Measurements from ENCODE around the gene AMDHD2.

The AMDHD2 gene

GRCh38 chr16:2515180-2515851 lies 4.9 kb upstream of the AMDHD2 start:
- no peak for DNase-seq (ENCODE audit: extremely low spot score, insufficient read length, low read depth)
- FAIRE-seq: no peak

- FAIRE-seq (no peak), DNase-seq (ENCODE audit: extremely low spot score, insufficient read length, low read depth) (no peak)
Measured at GRCh38 chr16:2516391-2517240, 3.6 kb upstream of the AMDHD2 start.

- DNase-seq (ENCODE audit: extremely low spot score, insufficient read length, low read depth) (no peak), FAIRE-seq (no peak)
Measured at GRCh38 chr16:2517954-2518605, 2.1 kb upstream of the AMDHD2 start.

- FAIRE-seq: no peak
- DNase-seq (ENCODE audit: extremely low spot score, insufficient read length, low read depth): no peak
Measured at GRCh38 chr16:2518823-2519710, 1.1 kb upstream of the AMDHD2 start.

GRCh38 chr16:2519711-2520080 lies 475 bp upstream of the AMDHD2 start:
- no peak for FAIRE-seq
- DNase-seq (ENCODE audit: extremely low spot score, insufficient read length, low read depth): no peak

GRCh38 chr16:2520784-2521531 lies 787 bp downstream of the AMDHD2 start:
- DNase-seq (ENCODE audit: extremely low spot score, insufficient read length, low read depth) (no peak), FAIRE-seq (no peak)

GRCh38 chr16:2523801-2524231 lies 3.6 kb downstream of the AMDHD2 start:
- DNase-seq (ENCODE audit: extremely low spot score, insufficient read length, low read depth) (no peak), FAIRE-seq (no peak)

- DNase-seq (ENCODE audit: extremely low spot score, insufficient read length, low read depth): no peak
- no peak for FAIRE-seq
Measured at GRCh38 chr16:2524339-2524938, 4.3 kb downstream of the AMDHD2 start.

- FAIRE-seq (no peak), DNase-seq (ENCODE audit: extremely low spot score, insufficient read length, low read depth) (no peak)
Measured at GRCh38 chr16:2526135-2526534, 6.0 kb downstream of the AMDHD2 start.

GRCh38 chr16:2527071-2527783 lies 7.1 kb downstream of the AMDHD2 start:
- no peak for FAIRE-seq
- no peak for DNase-seq (ENCODE audit: extremely low spot score, insufficient read length, low read depth)

- DNase-seq (ENCODE audit: extremely low spot score, insufficient read length, low read depth) (no peak), FAIRE-seq (no peak)
Measured at GRCh38 chr16:2527784-2528100, 7.6 kb downstream of the AMDHD2 start.

- DNase-seq (ENCODE audit: extremely low spot score, insufficient read length, low read depth) (no peak), FAIRE-seq (no peak)
Measured at GRCh38 chr16:2528161-2529060, 8.2 kb downstream of the AMDHD2 start.

- no peak for DNase-seq (ENCODE audit: extremely low spot score, insufficient read length, low read depth)
- FAIRE-seq: no peak
Measured at GRCh38 chr16:2529061-2529931, 9.1 kb downstream of the AMDHD2 start.

- FAIRE-seq (no peak), DNase-seq (ENCODE audit: extremely low spot score, insufficient read length, low read depth) (no peak)
Measured at GRCh38 chr16:2529961-2530628, 9.9 kb downstream of the AMDHD2 start.

GRCh38 chr16:2530629-2531318 lies 10.6 kb downstream of the AMDHD2 start:
- FAIRE-seq (no peak), DNase-seq (ENCODE audit: extremely low spot score, insufficient read length, low read depth) (no peak)

GRCh38 chr16:2531371-2531695 lies 11.2 kb downstream of the AMDHD2 start, which contains the start of gene CEMP1:
TSS of gene CEMP1 (minus strand) at chr16:2531408. CDS start at chr16:2531073, 335 bp downstream.
- FAIRE-seq: no peak
- no peak for DNase-seq (ENCODE audit: extremely low spot score, insufficient read length, low read depth)
